AG04450 (cell line): ENCODE data around the gene UBL7. TPM values are rescaled to one million over a fixed set of nuclear protein-coding genes. Genes with fewer than 3 reads are reported as not detected.

Source experiments
- CTCF ChIA-PET: fragments of 300-600, 350-600 bp; formaldehyde crosslinking; extraction: SDS; loops from one replicate; lab custom pipeline; 2022; ENCODE audit warnings: antibody characterized with exemption, inconsistent platforms; lab: Charles Lee
- POLR2A ChIA-PET: fragments of 350-600 bp; formaldehyde crosslinking; extraction: SDS; loops from one replicate; lab custom pipeline; 2021; ENCODE audit warnings: antibody characterized with exemption, inconsistent platforms; lab: Yijun Ruan, JAX
- DNase-seq: peaks from one replicate; pipeline ENCODE4 v3.0.0-alpha.2; 2011; ENCODE audit warnings: low read depth, low spot score
- H3K27ac ChIP-seq: one replicate; pipeline ENCODE4 v1.5.1; 2012; ENCODE audit warnings: low read depth, low read length, control low read depth
- H3K27me3 ChIP-seq: one replicate; pipeline ENCODE4 v1.6.0; 2012; ENCODE audit warnings: low read length; ENCODE audit not compliant: control insufficient read depth, insufficient read depth
- H3K4me3 ChIP-seq: 2 replicates; pipeline ENCODE4 v1.5.1; 2011; ENCODE audit warnings: mild to moderate bottlenecking, low read depth, low read length, control low read depth
- H3K9me3 ChIP-seq: 2 replicates; pipeline ENCODE4 v1.5.1; 2012; ENCODE audit warnings: low read length; ENCODE audit not compliant: control insufficient read depth, insufficient read depth
- polyA plus RNA-seq: library from polyadenylated mRNA; depleted of rRNA; stranded (reverse); fragments of >200 nt; gene quantifications from 2 replicates; pipeline ENCODE4 v1.2.3, GENCODE V29; 2011
- TF ChIP-seq, protein P1 (sequence below): IDR thresholded peaks from 2 replicates; pipeline ENCODE4 v1.5.1; 2011; ENCODE audit warnings: low read depth, low read length, control low read depth, inconsistent platforms

UBL7 gene
- polyA plus RNA-seq, 1 experiment = 76.6 TPM

DNA sequence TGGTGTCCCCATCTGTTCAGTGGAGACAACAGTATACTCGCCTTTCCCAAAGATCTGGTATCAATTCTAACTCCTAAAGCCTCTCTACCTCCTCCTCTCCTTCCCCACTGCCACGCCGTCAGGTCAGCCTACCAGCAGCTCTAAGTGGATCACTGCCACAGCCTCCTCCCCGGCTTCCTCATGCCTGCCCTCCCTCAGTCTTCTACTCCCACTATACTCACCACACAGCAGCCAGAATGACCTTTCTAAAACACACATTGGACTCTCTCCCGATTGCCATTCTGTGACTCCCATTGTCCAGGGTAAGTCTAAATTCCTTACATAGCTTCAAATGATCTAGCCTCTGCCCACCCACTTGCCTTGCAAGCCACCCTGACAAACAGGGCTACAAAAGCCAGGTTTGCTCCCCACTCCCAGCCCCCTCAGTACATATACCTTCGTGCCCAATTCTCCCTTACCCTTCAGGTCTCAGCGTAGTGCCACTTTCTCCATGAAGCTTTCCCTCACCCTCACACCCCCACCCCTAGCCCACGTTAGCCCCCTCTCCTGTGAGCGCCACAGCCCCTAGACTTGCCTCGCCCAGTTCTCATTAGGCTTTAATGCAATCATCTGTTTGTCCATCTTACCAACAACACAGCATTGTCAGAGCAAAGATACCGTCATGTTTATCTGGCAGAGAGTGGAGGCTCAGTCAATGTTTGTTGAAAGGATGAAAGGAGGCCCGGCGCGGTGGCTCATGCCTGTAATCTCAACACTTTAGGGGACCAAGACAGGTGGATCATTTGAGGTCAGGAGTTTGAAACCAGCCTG lies 17.7 kb downstream of the UBL7 start:
- DNase-seq = no peak
- Histone ChIP-seq H3K9me3 (no peaks in the 10 kb centered on the region; the same call in 1 of the 2 replicates), H3K4me3 (no peak overlapping the region), H3K27ac (no peak overlapping the region), H3K27me3 (no peaks in the 10 kb centered on the region)
- POLR2A ChIA-PET = interaction anchor here (1.5 kb wide), 1 partner anchor 61 kb away, joined by 4 read pairs; no protein-coding TSS in a partner anchor
- CTCF ChIA-PET = interaction anchor here (0.8 to 12.9 kb wide), 4 partner anchors 60 to 71 kb away, joined by 3 to 209 read pairs (median 5); no protein-coding TSS in a partner anchor
- TF ChIP-seq, protein P1, sequence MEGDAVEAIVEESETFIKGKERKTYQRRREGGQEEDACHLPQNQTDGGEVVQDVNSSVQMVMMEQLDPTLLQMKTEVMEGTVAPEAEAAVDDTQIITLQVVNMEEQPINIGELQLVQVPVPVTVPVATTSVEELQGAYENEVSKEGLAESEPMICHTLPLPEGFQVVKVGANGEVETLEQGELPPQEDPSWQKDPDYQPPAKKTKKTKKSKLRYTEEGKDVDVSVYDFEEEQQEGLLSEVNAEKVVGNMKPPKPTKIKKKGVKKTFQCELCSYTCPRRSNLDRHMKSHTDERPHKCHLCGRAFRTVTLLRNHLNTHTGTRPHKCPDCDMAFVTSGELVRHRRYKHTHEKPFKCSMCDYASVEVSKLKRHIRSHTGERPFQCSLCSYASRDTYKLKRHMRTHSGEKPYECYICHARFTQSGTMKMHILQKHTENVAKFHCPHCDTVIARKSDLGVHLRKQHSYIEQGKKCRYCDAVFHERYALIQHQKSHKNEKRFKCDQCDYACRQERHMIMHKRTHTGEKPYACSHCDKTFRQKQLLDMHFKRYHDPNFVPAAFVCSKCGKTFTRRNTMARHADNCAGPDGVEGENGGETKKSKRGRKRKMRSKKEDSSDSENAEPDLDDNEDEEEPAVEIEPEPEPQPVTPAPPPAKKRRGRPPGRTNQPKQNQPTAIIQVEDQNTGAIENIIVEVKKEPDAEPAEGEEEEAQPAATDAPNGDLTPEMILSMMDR = no peak

- H3K27ac ChIP-seq = no peak overlapping the region
- no peak for DNase-seq
- H3K4me3 ChIP-seq = no peak overlapping the region
- H3K9me3 ChIP-seq = no peaks in the 10 kb centered on the region; the same call in 1 of the 2 replicates
- H3K27me3 ChIP-seq = no peaks in the 10 kb centered on the region
- POLR2A ChIA-PET = interaction anchor here (1.5 kb wide), 1 partner anchor 60 kb away, joined by 4 read pairs; no protein-coding TSS in a partner anchor
- CTCF ChIA-PET = interaction anchor here (0.6 to 12.9 kb wide), 5 partner anchors 13 to 70 kb away, joined by 3 to 209 read pairs (median 4); no protein-coding TSS in a partner anchor
- TF ChIP-seq, protein P1 = no peak
Observed at GRCh38 chr15:74442604-74443003, 18.4 kb downstream of the UBL7 start.

GRCh38 chr15:74442063-74442462 lies 18.9 kb downstream of the UBL7 start:
- CTCF ChIA-PET = interaction anchor here (0.6 to 12.9 kb wide), 3 partner anchors 13 to 69 kb away, joined by 3 to 209 read pairs (median 6); no protein-coding TSS in a partner anchor

GRCh38 chr15:74441248-74441941 lies 19.6 kb downstream of the UBL7 start:
- TF ChIP-seq, protein P1 = no peak
- DNase-seq = no peak
- Histone ChIP-seq H3K4me3 (no peak overlapping the region), H3K27me3 (no peaks in the 10 kb centered on the region), H3K9me3 (no peaks in the 10 kb centered on the region; the same call in 1 of the 2 replicates), H3K27ac (no peak overlapping the region)
- POLR2A ChIA-PET = interaction anchor here (1.3 kb wide), 1 partner anchor 20 kb away, joined by 5 read pairs; the partner anchor contains the start of gene UBL7
- CTCF ChIA-PET = interaction anchor here (1.0 to 12.9 kb wide), 4 partner anchors 8 to 68 kb away, joined by 4 to 209 read pairs (median 26); no protein-coding TSS in a partner anchor

More at GRCh38 chr15:74442063-74442462, 18.9 kb downstream of the UBL7 start:
- no peak for DNase-seq
- H3K9me3 ChIP-seq = no peaks in the 10 kb centered on the region; the same call in 1 of the 2 replicates
- POLR2A ChIA-PET = no interaction called here
- TF ChIP-seq, protein P1 = no peak
- H3K4me3 ChIP-seq = no peak overlapping the region
- no peaks in the 10 kb centered on the region for H3K27me3 ChIP-seq
- H3K27ac ChIP-seq = no peak overlapping the region
